Mesenteric fat pad (tissue), 1 donor: ENCODE measurements around the gene SLC6A18. TPM values are rescaled to one million over a fixed set of nuclear protein-coding genes. Genes with fewer than 3 reads are reported as not detected.

Experiments
- DNase-seq: peaks from one replicate; pipeline ENCODE4 v3.0.0-alpha.2; 2020; ENCODE audit warnings: low spot score
- total RNA-seq: library from RNA; stranded (reverse); fragmentation: NEBNext Ultra II Directional; extraction: Animal tissue kit (Norgen Biotek cat#: 25700); gene quantifications from one replicate; pipeline ENCODE4 v1.2.1, GENCODE V29; 2021
- donor health status: DM: yes; HTN: yes; CAD: no.

The SLC6A18 gene
- total RNA-seq, 1 donor from 2014 or later, result not detected

GRCh38 chr5:1187234-1187949, 37.8 kb upstream of the SLC6A18 start:
- peak; percentile 82 for DNase-seq

GRCh38 chr5:1187950-1188334, 37.2 kb upstream of the SLC6A18 start:
- DNase-seq, result no peak

GRCh38 chr5:1188464-1188863, 36.7 kb upstream of the SLC6A18 start:
- peak; percentile 41 for DNase-seq

GRCh38 chr5:1189269-1189668, 35.9 kb upstream of the SLC6A18 start:
- DNase-seq, result peak; percentile 87

GRCh38 chr5:1190278-1190677, 34.9 kb upstream of the SLC6A18 start:
- peak; percentile 57 for DNase-seq

- peak; percentile 28 for DNase-seq
Measured at GRCh38 chr5:1190837-1191239, 34.3 kb upstream of the SLC6A18 start.

- DNase-seq, result peak; percentile 85
Measured at GRCh38 chr5:1192971-1193590, 32.1 kb upstream of the SLC6A18 start.

GRCh38 chr5:1193591-1193985, 31.6 kb upstream of the SLC6A18 start:
- DNase-seq, result peak; percentile 89

- DNase-seq, result no peak
Measured at GRCh38 chr5:1194378-1194777, 30.8 kb upstream of the SLC6A18 start.

- DNase-seq, result peak; percentile 71
Measured at GRCh38 chr5:1195439-1195838, 29.7 kb upstream of the SLC6A18 start.

GRCh38 chr5:1195916-1196315, 29.3 kb upstream of the SLC6A18 start:
- DNase-seq, result peak; percentile 51

GRCh38 chr5:1196562-1196961, 28.6 kb upstream of the SLC6A18 start:
- DNase-seq, result no peak

- DNase-seq, result peak; percentile 35
Measured at GRCh38 chr5:1197876-1198666, 27.1 kb upstream of the SLC6A18 start.

GRCh38 chr5:1199340-1199648, 25.9 kb upstream of the SLC6A18 start:
- DNase-seq, result no peak

- peak; percentile 65 for DNase-seq
Measured at GRCh38 chr5:1199649-1200494, 25.3 kb upstream of the SLC6A18 start.

- DNase-seq, result peak; percentile 89
Measured at GRCh38 chr5:1200495-1201326, 24.5 kb upstream of the SLC6A18 start.

- DNase-seq, result peak; percentile 89
Measured at GRCh38 chr5:1201327-1202025, 23.7 kb upstream of the SLC6A18 start, which contains the start of gene SLC6A19. Gene SLC6A19, plus strand, starts transcription at chr5:1201595. Its CDS starts 56 bp downstream, at chr5:1201651.

GRCh38 chr5:1202026-1202797, 23.0 kb upstream of the SLC6A18 start:
- DNase-seq, result peak; percentile 81

GRCh38 chr5:1202798-1203185, 22.4 kb upstream of the SLC6A18 start:
- DNase-seq, result peak; percentile 67
